Measurements from ENCODE around the gene RB1. TPM values are rescaled to one million over a fixed set of nuclear protein-coding genes. Genes with fewer than 3 reads are reported as not detected.

Gene RB1
- total RNA-seq, 1 experiment from 2014 or later: 36.7 TPM

GRCh38 chr13:48492470-48493065, 189.0 kb downstream of the RB1 start (continued):
- TF ChIP-seq, protein P1, sequence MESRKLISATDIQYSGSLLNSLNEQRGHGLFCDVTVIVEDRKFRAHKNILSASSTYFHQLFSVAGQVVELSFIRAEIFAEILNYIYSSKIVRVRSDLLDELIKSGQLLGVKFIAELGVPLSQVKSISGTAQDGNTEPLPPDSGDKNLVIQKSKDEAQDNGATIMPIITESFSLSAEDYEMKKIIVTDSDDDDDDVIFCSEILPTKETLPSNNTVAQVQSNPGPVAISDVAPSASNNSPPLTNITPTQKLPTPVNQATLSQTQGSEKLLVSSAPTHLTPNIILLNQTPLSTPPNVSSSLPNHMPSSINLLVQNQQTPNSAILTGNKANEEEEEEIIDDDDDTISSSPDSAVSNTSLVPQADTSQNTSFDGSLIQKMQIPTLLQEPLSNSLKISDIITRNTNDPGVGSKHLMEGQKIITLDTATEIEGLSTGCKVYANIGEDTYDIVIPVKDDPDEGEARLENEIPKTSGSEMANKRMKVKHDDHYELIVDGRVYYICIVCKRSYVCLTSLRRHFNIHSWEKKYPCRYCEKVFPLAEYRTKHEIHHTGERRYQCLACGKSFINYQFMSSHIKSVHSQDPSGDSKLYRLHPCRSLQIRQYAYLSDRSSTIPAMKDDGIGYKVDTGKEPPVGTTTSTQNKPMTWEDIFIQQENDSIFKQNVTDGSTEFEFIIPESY (IDR thresholded peaks at IDR 0.05; ENCODE audit: extremely low read depth, insufficient replicate concordance, low read length): no peak
- TF ChIP-seq, protein P2, sequence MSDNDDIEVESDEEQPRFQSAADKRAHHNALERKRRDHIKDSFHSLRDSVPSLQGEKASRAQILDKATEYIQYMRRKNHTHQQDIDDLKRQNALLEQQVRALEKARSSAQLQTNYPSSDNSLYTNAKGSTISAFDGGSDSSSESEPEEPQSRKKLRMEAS (IDR thresholded peaks at IDR 0.05): no peak
- no peak for TF ChIP-seq FOSL1 (IDR thresholded peaks at IDR 0.05; ENCODE audit: low read depth)

GRCh38 chr13:48493066-48493765, 189.7 kb downstream of the RB1 start:
- H3K9ac ChIP-seq (ENCODE audit: low read length): no peak overlapping the region
- no TSS peak for BruUV-seq (replicated peaks)

More at GRCh38 chr13:48493066-48493765, 189.7 kb downstream of the RB1 start:
- Histone ChIP-seq H3K4me2 (ENCODE audit: low read length) (no peak overlapping the region), H3K36me3 (ENCODE audit: control insufficient read depth in 1 of 2, insufficient read depth in 2 of 2, low read length in 2 of 2) (no peaks in the 10 kb centered on the region), H3K27me3 (ENCODE audit: insufficient read depth, low read length) (no peaks in the 10 kb centered on the region), H4K20me1 (ENCODE audit: insufficient read depth) (no peaks in the 10 kb centered on the region), H3K27ac (ENCODE audit: low read depth, low read length) (no peak overlapping the region), H3K79me2 (ENCODE audit: insufficient read depth, low read length) (no peaks in the 10 kb centered on the region), H3K9me2 (ENCODE audit: insufficient read depth) (no peaks in the 10 kb centered on the region), H3K4me1 (ENCODE audit: control insufficient read depth in 1 of 2, insufficient read depth in 2 of 2, low read length in 2 of 2) (no peaks in the 10 kb centered on the region), H3K4me3 (replicated peaks in 1 of 2; ENCODE audit: low read depth in 1 of 2, low read length in 2 of 2) (no peak overlapping the region), H3K9me3 (ENCODE audit: control insufficient read depth in 1 of 2, insufficient read depth in 1 of 2, low read depth in 1 of 2, low read length in 2 of 2) (no peaks in the 10 kb centered on the region), H2AFZ (ENCODE audit: low read depth, low read length, poor library complexity, severe bottlenecking) (no peak overlapping the region)
- intact Hi-C loops (cut with micrococcal nuclease): no loop called here
- ChIA-PET RAD21 (ENCODE audit: low non-redundant PET in 1 of 2, low total read pairs in 2 of 2, uncharacterized antibody in 2 of 2, unreplicated experiment in 2 of 2) (no interaction called here), POLR2A (no interaction called here), CTCF (no interaction called here)
- ATAC-seq (no peak), DNase-seq (ENCODE audit: low read depth, low spot score) (no peak)
- TF ChIP-seq TCF7L2 (IDR thresholded peaks at IDR 0.05; ENCODE audit: borderline replicate concordance, extremely low read depth, insufficient read depth, insufficient read length) (no peak), POLR2AphosphoS5 (IDR thresholded peaks at IDR 0.05; ENCODE audit: low read depth, low read length) (no peak)
- TF ChIP-seq, protein P3, sequence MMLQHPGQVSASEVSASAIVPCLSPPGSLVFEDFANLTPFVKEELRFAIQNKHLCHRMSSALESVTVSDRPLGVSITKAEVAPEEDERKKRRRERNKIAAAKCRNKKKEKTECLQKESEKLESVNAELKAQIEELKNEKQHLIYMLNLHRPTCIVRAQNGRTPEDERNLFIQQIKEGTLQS (IDR thresholded peaks at IDR 0.05): no peak
